Fibroblast of gingiva (primary cell): ENCODE data around the gene ABL2.
A peak's percentile ranks its signal among the peaks of the same experiment; 100 is the strongest.
"Not testable (repeated sequence)": the region's sequence is repeated elsewhere in the genome, so short reads cannot be mapped to it uniquely, and the experiment has no call there.

Source experiments
- DNase-seq: peaks from one replicate; pipeline ENCODE4 v3.0.0-alpha.2; 2011; ENCODE audit warnings: low read depth

Gene ABL2

GRCh38 chr1:179229214-179230140, at the start of gene ABL2:
ABL2 (minus strand) TSS chr1:179229677; CDS start chr1:179229397, 280 bp downstream.
- peak; percentile 8 for DNase-seq

GRCh38 chr1:179278920-179279319, 49.4 kb upstream of the ABL2 start:
- DNase-seq = no peak

- not testable (repeated sequence) for DNase-seq
Observed at GRCh38 chr1:179274424-179274823, 44.9 kb upstream of the ABL2 start.

- DNase-seq = no peak
Observed at GRCh38 chr1:179269071-179269470, 39.6 kb upstream of the ABL2 start.

- no peak for DNase-seq
Observed at GRCh38 chr1:179264507-179264906, 35.0 kb upstream of the ABL2 start.

- DNase-seq = no peak
Observed at GRCh38 chr1:179263121-179263520, 33.6 kb upstream of the ABL2 start.

- no peak for DNase-seq
Observed at GRCh38 chr1:179262183-179262582, 32.7 kb upstream of the ABL2 start.

GRCh38 chr1:179253286-179253972, 24.0 kb upstream of the ABL2 start:
- no peak for DNase-seq

GRCh38 chr1:179252606-179253005, 23.1 kb upstream of the ABL2 start:
- DNase-seq = no peak

- DNase-seq = peak; percentile 51
Observed at GRCh38 chr1:179251675-179252074, 22.2 kb upstream of the ABL2 start.

- DNase-seq = no peak
Observed at GRCh38 chr1:179247923-179248322, 18.4 kb upstream of the ABL2 start.

GRCh38 chr1:179245426-179245825, 15.9 kb upstream of the ABL2 start:
- DNase-seq = not testable (repeated sequence)

- DNase-seq = no peak
Observed at GRCh38 chr1:179241530-179242097, 12.1 kb upstream of the ABL2 start.

GRCh38 chr1:179237222-179237621, 7.7 kb upstream of the ABL2 start:
- no peak for DNase-seq

GRCh38 chr1:179234863-179235262, 5.4 kb upstream of the ABL2 start:
- no peak for DNase-seq

GRCh38 chr1:179231923-179232322, 2.4 kb upstream of the ABL2 start:
- DNase-seq = no peak

- DNase-seq = no peak
Observed at GRCh38 chr1:179230721-179231120, 1.2 kb upstream of the ABL2 start.

- peak; percentile 17 for DNase-seq
Observed at GRCh38 chr1:179230251-179230650, 774 bp upstream of the ABL2 start.

GRCh38 chr1:179228783-179229213, 679 bp downstream of the ABL2 start:
- peak; percentile 12 for DNase-seq

- DNase-seq = no peak
Observed at GRCh38 chr1:179226738-179227137, 2.7 kb downstream of the ABL2 start.

GRCh38 chr1:179224466-179224865, 5.0 kb downstream of the ABL2 start:
- DNase-seq = not testable (repeated sequence)

- DNase-seq = not testable (repeated sequence)
Observed at GRCh38 chr1:179221121-179221520, 8.4 kb downstream of the ABL2 start.
